Muscle of arm (tissue), 12 donors: ENCODE measurements around the gene GRIA1. TPM values are rescaled to one million over a fixed set of nuclear protein-coding genes. Genes with fewer than 3 reads are reported as not detected.
"Not testable (repeated sequence)": the region's sequence is repeated elsewhere in the genome, so short reads cannot be mapped to it uniquely, and the experiment has no call there.

Source experiments
- DNase-seq: peaks from one replicate; pipeline ENCODE4 v3.0.0-alpha.2; 2013
- polyA plus RNA-seq, 12 donors: library from polyadenylated mRNA; unstranded; fragments of 120-200 nt; gene quantifications; one replicate each; pipeline ENCODE4 v1.2.1, GENCODE V29; 2013; ENCODE audit not compliant: insufficient read length in 12 of 12

The GRIA1 gene
- polyA plus RNA-seq, 12 donors: 0.65 to 3.6 (median 1.1) TPM; not detected in 2

- DNase-seq: peak; percentile 15
Observed at GRCh38 chr5:153718713-153719112, 228.2 kb downstream of the GRIA1 start.

DNA sequence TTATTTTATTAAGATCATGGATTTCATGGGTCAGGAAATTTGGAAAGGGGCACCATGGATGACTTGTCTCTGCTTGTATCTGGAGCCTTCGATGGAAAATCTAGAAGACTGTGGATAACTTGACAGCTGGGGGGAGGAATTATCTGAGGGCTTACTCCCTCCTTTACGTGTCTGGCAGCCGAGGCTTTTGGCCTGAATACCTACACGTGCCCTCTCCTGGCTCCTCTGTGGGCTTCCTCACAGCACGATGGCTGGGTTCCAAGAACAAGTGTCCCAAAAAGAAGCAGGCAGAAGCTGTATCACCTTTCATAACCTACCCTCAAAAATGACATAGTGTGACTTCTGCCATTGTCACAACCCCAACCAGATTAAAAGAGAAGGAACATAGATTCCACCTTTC is 228.9 kb downstream of the GRIA1 start:
- DNase-seq: no peak

- not testable (repeated sequence) for DNase-seq
Observed at GRCh38 chr5:153723022-153723610, 232.6 kb downstream of the GRIA1 start.

GRCh38 chr5:153742060-153742459 is 251.6 kb downstream of the GRIA1 start:
- no peak for DNase-seq

GRCh38 chr5:153744751-153745150 is 254.3 kb downstream of the GRIA1 start:
- DNase-seq: no peak

DNA sequence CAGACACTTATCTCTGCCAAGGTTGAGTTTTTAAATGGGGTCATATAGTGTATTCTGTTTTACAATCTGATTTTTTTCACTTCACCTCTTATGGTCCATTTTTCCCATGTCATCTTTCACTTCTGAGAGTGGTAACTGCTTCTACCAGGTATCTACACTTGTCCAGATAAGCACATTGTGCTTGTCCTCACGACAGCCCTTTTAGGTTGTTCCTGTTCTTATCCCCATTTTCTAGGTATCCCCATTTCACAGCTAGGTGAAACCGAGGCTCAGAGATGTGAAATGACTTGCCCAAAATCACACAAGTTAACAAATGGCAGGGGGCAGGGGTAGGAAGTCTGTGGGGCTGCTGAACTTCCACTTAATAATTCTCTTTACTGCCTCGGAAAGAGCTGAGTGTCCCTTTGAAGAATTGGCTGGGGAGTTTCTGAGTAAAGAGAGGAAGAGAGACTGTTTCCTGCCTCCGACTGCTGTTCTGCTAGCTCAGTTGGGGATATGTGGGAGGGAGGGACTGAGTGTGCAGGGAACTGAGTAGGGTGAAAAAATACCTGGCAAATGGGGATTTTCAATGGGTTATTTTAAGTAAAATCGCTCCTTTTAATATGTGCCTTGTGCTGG is 255.4 kb downstream of the GRIA1 start:
- no peak for DNase-seq

DNA sequence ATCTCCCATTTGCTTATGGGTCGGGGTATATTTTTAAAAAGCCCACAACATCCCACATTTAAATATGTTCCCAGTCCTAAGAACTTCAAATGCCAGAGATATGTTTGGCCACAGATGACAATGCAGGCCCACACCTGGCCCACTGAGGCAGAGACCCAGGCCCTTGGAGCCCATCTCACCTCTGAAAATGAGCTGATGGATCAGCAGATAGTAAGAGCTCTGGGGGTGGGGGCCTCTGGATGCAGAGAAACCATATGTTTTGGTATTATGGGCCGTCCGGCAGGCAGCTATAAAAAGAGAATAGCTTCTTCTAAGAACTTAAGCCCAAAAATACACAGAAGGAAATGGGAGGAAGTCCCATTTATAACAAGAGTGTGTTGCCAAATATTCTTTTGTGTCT is 256.0 kb downstream of the GRIA1 start:
- DNase-seq: no peak

DNA sequence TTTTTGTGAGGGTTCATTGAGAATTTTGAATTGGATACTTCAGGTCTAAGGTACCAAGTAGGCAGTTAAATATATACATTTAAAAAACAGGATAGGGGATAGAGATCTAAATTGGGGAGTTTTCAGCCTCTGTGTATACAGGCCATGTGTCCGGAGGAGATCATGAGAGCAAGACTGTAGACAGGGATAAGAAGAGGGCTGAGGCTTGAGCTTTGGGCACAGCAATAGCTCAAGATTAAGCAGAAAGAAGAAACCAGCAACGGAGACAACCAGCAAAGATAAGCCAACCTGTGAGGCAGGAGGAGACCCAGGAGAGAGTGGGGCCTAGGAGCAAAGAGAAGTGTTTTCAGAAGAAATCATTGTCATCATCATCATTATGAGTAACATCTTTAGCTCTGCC is 258.4 kb downstream of the GRIA1 start:
- DNase-seq: no peak

GRCh38 chr5:153749960-153750359 is 259.5 kb downstream of the GRIA1 start:
- no peak for DNase-seq

DNA sequence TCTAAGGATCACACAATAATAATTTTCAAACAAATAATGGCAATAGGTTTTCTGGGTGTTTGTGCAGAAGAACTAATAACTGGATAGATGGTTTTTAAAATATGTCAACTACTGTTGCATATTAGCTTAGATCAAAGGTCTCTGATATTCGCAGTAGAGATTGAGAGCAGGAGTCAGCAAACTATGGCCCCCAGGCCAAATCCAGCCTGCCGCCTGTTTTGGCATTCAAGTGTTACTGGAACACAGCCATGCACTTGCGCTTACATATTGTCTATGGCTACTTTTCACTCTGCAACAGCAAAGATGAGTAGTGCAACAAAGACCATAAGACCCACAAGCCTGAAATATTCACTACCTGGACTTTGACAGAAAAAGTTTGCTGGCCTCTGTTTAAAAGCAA is 260.8 kb downstream of the GRIA1 start:
- DNase-seq: no peak

GRCh38 chr5:153752890-153753289 is 262.4 kb downstream of the GRIA1 start:
- no peak for DNase-seq

DNA sequence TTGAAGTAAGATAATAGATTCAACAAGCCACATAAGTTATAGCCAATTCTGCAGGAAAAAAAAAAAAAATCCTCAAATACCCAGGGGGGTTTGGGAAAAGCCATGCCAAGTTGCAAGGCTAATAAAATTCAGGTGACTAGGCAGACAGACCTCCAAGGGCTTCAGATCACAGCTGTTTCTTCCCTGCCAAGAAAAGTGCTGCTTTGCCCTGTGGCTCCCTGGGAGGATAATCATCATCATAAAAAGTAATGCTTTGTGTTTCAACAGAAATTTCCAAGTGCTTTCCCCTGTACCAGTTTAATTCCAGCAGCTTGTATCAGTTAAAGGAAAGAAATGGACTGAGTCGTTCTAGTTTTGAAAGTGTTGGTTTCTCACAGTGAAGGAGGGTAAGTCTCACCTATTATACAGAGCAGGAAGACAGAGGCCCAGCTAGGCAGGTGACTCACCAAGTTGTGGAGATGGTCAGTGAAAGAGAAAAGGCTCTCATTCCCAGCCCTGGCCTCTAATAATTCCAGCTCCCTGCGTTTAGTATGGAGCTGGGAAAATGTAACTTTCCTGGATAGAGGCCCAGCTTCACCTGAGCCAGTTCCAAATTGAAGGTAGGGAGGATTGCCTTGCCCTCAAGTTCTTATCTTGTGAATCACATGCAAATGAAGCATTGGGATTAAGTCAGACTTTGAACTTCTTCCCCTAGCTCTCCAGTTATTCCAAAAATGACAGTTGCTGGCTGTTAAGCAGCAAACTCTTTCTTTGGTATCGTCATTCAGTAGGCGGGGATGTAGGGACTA is 263.4 kb downstream of the GRIA1 start:
- DNase-seq: no peak

- DNase-seq: no peak
Observed at GRCh38 chr5:153755913-153756500, 265.5 kb downstream of the GRIA1 start.

GRCh38 chr5:153756540-153756939 is 266.1 kb downstream of the GRIA1 start:
- no peak for DNase-seq

- DNase-seq: no peak
Observed at GRCh38 chr5:153765987-153766386, 275.5 kb downstream of the GRIA1 start.

- DNase-seq: no peak
Observed at GRCh38 chr5:153767221-153768188, 277.0 kb downstream of the GRIA1 start.

- no peak for DNase-seq
Observed at GRCh38 chr5:153770066-153770465, 279.6 kb downstream of the GRIA1 start.

DNA sequence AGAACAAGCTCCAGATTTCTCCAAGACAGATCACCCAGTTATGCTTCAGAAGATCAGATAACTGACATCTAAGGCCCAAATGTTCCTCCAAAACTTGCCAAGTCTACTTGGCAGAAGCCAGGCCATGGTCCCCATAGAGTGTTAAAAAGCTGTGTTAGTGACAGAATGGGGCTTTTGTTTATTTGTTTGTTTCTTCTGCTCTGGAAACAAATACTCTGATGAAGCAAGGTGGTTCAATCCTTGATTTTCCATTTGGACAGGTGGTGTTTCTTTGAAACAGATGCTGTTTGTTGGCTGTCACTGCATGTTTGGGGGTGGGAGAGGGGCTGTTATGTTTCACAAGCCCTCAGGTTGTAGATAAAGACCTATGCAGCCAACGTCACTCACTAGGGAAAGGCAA is 284.2 kb downstream of the GRIA1 start:
- no peak for DNase-seq

- DNase-seq: no peak
Observed at GRCh38 chr5:153775923-153776322, 285.5 kb downstream of the GRIA1 start.

DNA sequence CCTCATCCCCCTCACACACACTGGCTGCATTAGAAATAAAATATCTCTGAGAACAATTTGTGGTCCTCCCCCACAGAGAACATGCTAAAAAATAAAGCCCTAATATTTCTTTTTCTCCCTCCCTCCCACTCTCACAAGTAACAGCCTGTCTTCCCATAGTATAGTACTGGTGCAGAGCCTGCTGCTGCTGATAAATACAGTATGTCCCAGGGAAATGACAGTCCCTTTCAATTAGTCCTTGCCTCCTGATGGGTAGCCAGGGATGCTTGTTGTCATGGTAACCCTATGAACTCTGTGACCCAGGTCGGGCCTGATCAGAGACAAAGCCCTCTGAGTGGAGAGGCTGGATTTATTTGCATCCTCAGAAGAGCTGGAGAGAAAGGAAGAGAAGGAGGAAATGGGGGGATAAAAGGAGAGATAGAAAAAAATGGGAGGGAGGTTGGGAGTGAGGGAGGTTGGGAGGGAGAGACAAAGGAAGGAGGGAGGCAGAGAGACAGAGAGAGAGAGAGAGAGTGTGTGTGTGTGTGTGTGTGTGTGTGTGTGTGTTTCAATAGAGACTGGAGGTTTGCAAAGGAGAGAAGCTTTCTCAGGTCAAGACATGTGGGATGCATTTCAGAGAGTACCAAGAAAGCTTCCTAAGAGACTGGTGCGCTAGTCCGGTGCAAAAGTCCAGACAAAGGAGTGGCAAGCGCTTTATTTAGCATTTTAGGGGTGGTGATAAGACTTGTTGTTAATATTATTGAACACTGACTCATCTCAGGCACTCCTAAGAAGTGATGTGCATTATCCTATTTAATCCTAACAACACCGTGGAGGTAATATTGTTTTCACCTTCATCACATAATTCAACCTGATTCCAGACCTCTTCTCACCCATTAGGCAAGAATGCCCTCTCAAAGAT is 287.5 kb downstream of the GRIA1 start:
- no peak for DNase-seq
